ENCODE data around the gene MID1.

DNA sequence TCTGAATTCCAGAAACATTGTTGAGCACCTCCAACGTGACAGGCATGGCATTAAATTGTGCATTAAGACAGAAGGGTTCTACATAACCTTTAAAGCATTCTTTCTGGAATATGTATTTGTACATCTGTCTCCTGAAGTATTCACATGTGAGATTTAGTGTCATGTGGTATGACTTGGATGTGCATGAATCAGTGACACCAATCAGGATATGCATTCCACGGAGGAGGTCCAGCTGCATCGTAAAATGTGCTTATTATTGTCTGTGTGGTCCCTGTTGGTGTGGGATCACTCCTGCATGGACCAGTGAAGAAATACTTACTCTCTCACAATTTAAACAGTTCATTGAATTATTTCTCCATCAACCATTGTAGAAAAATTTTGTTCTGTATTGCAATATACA lies 149.0 kb downstream of the MID1 start:
- no peak for TF ChIP-seq TGIF2 (CRISPR knock-in tag; IDR thresholded peaks at IDR 0.05)
- TF ChIP-seq SIN3B (IDR thresholded peaks at IDR 0.05; ENCODE audit: low read depth) = no peak
- TF ChIP-seq, protein P1, sequence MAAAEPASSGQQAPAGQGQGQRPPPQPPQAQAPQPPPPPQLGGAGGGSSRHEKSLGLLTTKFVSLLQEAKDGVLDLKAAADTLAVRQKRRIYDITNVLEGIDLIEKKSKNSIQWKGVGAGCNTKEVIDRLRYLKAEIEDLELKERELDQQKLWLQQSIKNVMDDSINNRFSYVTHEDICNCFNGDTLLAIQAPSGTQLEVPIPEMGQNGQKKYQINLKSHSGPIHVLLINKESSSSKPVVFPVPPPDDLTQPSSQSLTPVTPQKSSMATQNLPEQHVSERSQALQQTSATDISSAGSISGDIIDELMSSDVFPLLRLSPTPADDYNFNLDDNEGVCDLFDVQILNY (CRISPR knock-in tag; IDR thresholded peaks at IDR 0.05) = no peak
- no peak for TF ChIP-seq NFATC3 (IDR thresholded peaks at IDR 0.05)
- no peak for TF ChIP-seq POLR2AphosphoS5 (IDR thresholded peaks at IDR 0.05; ENCODE audit: control insufficient read depth, insufficient read depth, low read depth, low read length)
- no peak for TF ChIP-seq ETV1 (tag; conservative IDR thresholded peaks at IDR 0.05; ENCODE audit: low read depth)
- TF ChIP-seq, protein P2, sequence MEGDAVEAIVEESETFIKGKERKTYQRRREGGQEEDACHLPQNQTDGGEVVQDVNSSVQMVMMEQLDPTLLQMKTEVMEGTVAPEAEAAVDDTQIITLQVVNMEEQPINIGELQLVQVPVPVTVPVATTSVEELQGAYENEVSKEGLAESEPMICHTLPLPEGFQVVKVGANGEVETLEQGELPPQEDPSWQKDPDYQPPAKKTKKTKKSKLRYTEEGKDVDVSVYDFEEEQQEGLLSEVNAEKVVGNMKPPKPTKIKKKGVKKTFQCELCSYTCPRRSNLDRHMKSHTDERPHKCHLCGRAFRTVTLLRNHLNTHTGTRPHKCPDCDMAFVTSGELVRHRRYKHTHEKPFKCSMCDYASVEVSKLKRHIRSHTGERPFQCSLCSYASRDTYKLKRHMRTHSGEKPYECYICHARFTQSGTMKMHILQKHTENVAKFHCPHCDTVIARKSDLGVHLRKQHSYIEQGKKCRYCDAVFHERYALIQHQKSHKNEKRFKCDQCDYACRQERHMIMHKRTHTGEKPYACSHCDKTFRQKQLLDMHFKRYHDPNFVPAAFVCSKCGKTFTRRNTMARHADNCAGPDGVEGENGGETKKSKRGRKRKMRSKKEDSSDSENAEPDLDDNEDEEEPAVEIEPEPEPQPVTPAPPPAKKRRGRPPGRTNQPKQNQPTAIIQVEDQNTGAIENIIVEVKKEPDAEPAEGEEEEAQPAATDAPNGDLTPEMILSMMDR (IDR thresholded peaks at IDR 0.05 in 2 of 3, conservative IDR thresholded peaks at IDR 0.05 in 1 of 3; ENCODE audit: insufficient read depth in 2 of 3, low read depth in 1 of 3, low read length in 3 of 3) = no peak
- no peak for TF ChIP-seq ZNF644 (tag; IDR thresholded peaks at IDR 0.05; ENCODE audit: low read depth)
